GM18951 (cell line): ENCODE data around the gene PLK1.
"Not testable (repeated sequence)": the region's sequence is repeated elsewhere in the genome, so short reads cannot be mapped to it uniquely, and the experiment has no call there.

Source experiments
- POLR2A ChIP-seq: IDR thresholded peaks from 4 replicates; pipeline ENCODE4 v1.6.1; 2011; ENCODE audit warnings: mild to moderate bottlenecking; ENCODE audit not compliant: insufficient read length, insufficient read depth; ENCODE audit errors: extremely low read depth
- in situ Hi-C: fragments of 300-500 bp; cut with MboI; formaldehyde crosslinking; loops from one replicate; pipeline ENCODE4 v1.12.0; 2022; ENCODE audit warnings: low sequenced_read_pairs, mixed read lengths, inconsistent platforms; ENCODE audit not compliant: unreplicated experiment

Gene PLK1

DNA sequence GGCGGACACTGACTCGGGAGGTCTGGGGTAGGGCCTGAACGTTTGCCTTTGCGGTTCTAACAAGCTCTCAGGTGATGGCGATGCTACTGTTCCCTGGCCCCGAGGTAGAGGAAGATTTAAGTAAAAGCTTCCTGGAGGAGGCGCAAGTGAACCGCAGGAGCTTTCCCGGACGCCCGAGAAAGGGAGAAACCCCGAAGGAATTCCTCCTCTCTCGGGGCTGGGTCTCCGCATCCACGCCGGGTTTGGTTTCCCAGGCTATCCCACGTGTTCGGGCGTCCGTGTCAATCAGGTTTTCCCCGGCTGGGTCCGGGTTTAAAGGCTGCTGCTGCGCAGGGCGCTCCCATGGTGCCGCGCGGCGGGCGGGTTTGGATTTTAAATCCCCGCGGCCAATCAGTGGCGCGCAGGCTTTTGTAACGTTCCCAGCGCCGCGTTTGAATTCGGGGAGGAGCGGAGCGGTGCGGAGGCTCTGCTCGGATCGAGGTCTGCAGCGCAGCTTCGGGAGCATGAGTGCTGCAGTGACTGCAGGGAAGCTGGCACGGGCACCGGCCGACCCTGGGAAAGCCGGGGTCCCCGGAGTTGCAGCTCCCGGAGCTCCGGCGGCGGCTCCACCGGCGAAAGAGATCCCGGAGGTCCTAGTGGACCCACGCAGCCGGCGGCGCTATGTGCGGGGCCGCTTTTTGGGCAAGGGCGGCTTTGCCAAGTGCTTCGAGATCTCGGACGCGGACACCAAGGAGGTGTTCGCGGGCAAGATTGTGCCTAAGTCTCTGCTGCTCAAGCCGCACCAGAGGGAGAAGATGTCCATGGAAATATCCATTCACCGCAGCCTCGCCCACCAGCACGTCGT lies at the start of gene PLK1:
PLK1 (plus strand) TSS at position 460 of the 844 bp plus-strand sequence; CDS start at position 504, 44 bp downstream.
- in situ Hi-C loops: no loop called here
- TF ChIP-seq POLR2A: peak; percentile 73

DNA sequence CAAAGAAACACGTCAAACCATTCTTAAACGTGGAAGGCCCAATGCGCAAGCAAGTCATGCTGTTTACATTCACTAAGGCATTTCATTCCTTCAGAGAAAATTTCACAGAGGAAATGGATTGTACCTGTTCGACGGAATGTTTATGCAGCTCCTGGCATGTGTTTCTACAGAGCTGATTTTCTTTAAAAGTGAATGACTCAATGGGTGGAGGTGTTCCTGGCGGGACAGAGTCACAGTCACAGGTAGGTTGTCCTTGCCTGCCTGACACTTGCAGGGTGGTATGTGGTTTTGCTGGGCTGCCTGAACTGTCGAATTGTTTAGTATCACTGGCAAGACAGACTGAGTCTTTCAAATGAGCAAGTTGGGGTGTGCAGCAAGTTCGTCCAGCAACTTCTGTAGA lies 49.2 kb upstream of the PLK1 start:
- TF ChIP-seq POLR2A: no peak
- in situ Hi-C loops: no loop called here

DNA sequence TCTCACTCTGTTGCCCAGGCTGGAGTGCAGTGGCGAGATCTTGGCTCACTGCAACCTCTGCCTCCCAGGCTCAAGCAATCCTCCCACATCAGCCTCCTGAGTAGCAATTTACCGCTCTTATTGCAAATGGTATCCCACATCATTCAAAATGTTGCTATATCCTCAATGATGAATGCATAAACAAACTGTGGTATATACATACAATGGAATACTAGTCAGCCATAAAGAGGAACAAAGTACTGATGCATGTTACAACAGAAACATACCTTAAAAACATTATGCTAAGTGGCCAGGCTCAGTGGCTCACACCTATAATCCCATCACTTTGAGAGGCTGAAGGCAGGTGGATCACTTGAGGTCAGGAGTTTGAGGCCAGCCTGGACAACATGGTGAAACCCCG lies 46.8 kb upstream of the PLK1 start:
- in situ Hi-C loops: not testable (repeated sequence)

DNA sequence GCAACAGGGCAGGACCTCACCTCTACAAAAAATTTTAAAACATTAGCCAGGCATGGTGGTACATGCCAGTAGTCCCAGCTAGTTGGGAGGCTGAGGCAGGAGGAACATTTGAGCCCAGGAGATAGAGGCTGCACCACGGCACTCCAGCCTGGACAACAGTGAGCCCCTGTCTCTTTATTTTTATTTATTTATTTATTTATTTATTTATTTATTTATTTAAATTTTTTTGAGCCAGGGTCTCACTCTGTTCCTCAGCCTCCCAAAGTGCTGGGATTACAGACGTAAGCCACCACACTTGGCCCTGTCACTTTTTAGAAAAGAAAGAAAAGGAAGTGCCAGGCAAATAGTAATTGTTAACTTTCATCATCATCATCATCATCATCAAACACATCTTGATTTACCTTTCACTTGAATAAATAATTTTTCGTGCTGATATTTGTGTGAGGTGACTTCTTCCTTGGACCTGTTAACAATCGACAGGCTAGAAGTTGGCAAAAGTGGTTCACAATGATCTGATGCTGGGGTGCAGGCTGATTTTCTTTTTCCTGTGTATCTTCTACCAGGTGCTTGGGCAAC lies 44.1 kb upstream of the PLK1 start:
- no peak for TF ChIP-seq POLR2A
- in situ Hi-C loops: no loop called here

DNA sequence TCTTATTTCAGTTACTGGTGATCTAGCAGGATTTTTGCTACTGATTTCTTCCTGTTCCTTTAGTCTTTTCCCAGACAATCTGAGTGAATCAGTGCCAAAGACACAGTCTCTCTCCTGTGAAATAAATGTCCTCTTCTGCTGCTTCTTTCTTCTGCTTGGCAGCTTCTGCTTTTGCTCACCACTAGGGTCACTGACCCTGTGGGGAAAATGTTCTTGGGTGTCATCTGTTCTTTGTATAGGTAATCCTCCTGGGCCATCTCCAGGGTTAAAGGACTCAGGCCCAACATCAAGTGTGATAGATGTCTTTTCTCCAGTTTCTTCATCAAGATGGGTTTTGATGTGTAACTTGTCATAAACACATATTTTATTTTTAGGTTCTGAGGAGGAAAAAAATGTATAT lies 42.7 kb upstream of the PLK1 start:
- in situ Hi-C loops: no loop called here
- no peak for TF ChIP-seq POLR2A

DNA sequence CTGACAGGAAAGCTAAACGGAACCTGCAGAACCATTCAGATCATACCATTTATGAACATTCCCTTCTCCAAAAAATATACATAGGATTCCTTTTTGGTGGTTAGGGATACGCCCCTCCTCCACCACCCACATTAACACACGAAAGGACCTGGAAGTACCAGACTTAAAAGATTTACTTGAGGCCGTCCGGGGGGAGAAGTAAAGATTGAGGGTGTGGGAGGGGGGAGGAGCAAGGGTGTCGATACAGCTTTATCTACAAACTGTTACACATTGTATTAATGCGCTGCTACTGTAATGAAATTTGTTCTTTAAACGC lies 38.1 kb upstream of the PLK1 start:
- TF ChIP-seq POLR2A: no peak
- in situ Hi-C loops: no loop called here

DNA sequence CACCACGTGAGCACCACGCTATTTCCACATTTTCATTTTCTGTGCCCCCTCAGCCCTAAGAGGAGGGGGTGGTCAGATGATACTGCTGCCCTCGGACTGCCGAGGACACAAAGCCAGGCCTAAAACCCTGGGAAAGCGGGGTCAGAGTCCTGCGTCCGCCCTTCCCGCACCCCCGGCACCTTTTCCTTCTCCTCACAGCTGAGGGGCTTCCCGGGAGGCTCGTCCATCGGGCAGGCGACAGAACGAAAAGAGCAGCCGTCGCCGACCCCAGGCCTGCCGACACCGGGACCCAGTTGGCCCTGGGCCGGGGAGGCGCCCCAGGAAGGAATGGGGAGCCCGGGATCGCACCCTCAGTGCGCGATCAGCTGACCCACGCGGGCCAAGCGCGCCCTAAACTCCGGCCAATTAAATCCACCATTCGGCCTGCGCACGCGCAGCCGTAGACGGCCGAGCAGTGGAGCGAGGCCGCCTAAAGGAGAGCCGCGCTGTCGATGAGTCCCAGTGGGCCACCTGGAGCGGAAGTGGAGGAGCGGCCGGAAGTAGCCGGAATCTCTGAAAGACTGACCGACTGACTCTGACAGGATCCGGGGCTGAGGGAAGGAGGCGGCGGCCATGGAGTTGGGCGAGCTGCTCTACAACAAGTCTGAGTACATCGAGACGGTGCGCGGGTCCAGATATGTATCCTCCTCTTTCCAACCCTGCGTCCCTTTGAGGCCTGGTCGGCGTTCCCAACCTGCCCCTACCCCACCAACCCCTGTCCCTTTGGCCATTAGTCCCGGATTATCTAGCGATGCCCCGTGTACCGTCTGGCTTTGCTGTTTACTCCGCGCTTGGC lies 37.5 kb upstream of the PLK1 start, which contains the start of the genes DCTN5 and PALB2:
DCTN5 (plus strand) TSS at position 536 of the 835 bp plus-strand sequence; CDS start at position 613, 77 bp downstream.
PALB2 (minus strand) TSS at position 380 of the 835 bp plus-strand sequence; CDS start at position 227, 153 bp downstream.
- in situ Hi-C loops: no loop called here
- peak; percentile 80 for TF ChIP-seq POLR2A

DNA sequence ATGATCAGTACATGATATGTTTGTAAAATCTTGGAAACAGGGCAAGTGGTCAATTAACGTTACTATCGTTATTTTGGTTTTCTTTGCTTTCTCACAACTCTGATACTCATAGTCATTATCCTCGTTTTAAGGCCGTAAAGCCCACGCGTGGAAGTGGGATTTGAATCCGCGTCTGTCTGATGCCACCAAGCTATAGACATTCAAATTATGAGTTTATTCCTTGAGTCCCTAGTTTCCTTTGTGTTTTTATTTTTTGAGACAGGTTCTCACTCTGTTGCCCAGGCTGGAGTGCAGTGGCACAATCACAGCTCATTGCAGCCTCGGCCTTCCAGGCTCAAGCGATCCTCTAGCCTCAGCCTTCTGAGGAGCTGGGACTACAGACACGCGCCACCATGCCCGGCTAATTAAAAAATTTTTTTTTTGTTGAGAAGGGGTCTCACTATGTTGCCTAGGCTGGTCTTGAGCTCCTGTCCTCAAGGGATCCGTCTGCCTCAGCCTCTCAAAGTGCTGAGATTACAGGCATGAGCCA lies 36.4 kb upstream of the PLK1 start:
- no peak for TF ChIP-seq POLR2A
- in situ Hi-C loops: no loop called here

DNA sequence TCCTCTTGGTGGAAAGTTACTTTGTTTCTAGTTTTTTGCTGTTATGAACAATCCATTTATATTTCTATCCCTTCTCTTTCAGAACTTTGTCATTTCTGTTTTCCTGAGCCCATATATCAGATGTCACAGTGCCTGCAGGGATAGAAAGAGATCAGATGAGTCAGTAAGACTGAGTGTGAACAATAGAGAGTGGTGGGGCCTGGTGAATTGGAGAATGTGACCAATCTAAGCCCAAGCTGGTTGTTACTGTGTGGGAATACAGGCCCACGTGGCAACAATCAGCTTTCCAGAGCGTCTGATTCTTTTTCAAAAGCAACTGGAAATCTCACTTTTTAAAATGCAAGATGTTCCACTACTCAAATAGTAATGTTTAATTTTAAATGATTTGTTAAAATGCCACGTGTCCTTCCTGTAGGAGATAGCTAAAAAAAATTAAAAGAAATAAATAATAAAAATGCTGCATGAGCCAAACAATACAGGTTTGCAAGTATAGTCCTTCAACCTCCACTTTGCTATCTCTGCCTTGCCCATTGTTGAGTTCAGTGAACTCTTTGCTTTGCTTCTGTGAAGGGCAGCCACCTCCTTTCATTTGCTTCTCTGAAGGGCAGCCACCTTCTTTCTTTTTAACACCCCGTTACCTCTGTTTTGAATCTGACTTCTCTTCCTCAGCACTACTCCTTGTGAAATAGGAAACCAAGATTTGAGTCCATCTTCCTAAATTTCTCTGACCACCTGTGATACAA lies 27.8 kb upstream of the PLK1 start:
- TF ChIP-seq POLR2A: no peak
- in situ Hi-C loops: no loop called here

DNA sequence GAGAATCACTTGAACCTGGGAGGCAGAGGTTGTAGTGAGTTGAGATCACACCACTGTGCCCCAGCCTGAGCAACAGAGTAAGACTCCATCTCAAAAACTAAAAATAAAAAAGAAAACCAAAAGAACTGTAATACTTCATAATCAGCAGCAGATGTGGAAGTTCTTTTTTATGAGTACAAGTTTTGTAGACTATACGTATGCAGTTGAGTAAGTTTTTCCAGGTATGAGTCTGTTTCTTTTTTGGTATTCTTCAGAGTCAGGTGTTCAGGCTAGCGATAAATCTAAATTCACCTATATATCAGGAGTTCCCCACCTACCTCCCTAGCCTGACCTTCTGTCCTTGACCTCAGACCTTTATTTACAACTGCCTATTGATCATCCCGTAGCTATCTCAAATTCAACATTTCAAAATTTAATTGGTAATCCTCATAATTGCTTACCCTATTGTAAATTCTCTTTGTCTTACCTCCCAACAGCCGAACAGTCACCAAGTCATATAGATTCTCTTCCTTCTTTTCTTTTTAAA lies 26.7 kb upstream of the PLK1 start:
- TF ChIP-seq POLR2A: no peak
- in situ Hi-C loops: no loop called here

DNA sequence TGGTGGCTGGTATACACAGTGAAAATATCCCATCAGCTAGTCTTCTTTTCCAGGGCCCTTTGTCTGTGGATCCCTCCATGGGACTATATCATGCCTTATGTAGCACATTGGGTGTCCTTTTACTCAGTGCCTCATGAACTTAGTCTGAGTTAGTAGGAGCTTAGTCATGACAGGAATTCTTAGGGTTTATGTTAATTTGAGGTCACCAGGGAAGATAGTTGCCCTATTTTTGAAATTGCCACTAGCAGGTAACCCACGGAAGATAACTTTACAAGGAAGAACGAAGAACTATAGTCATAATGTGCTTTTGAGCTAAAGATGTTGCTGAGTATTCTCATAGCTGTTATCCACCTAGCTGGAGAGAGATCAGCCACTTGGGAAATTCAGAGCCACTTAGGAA lies 14.8 kb upstream of the PLK1 start:
- no peak for TF ChIP-seq POLR2A
- in situ Hi-C loops: no loop called here

DNA sequence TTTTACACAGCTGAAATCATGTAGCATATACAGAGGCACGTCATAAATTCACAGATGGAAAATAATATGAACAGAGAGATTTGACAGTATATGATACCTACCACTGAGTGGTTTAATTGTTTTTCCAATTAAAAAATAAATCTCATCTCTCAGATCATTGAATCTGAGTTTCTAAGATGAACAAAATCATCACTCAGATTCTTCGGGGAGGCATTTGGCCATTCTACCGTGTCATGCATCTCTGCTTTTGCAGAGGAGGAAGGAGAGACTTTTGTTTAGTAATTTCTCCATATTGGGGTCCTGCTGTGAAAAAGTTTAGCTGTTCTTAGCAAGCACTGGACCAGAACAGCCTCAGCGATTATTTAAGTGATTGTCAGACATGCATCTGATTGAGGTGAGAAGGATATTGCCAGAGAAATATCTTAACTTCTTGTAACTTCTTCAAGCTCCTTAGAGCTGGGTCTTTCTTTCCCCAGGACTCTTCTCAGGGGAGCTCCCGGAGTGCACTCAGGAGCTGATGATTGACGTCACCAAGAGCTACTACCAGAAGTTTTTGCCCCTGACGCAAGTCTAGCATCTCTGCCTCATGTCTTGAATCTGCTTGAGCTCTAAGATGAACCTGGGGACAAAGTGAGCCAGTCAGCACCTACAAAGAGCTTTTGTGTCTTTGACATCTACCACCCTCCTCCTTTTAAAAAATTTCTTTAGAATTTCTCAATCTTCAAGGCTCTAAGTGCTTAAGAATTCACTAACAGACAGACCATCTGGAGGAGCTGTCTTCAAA lies 11.9 kb upstream of the PLK1 start:
- no peak for TF ChIP-seq POLR2A
- in situ Hi-C loops: no loop called here

DNA sequence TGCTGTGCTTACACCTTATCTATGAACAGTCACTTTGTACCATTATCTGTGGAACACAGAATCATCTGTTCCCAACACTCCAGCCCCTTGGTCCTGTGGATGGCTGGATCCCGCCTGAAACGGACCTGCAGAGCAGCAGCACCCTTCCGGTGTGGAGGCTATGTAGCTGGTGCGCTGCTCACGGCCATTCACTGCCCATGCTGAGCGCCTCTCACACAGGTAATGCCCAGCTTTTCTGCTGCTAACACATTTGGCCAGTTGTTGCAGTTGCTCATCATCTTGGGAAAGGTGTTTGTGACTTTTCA lies 11.4 kb upstream of the PLK1 start:
- in situ Hi-C loops: no loop called here
- TF ChIP-seq POLR2A: no peak
